Measurements from ENCODE around the gene KLF3. TPM values are rescaled to one million over a fixed set of nuclear protein-coding genes. Genes with fewer than 3 reads are reported as not detected.

KLF3 gene
- total RNA-seq, 1 experiment from 2014 or later, result 29.0 TPM

- no peaks in the 10 kb centered on the region for H4K20me1 ChIP-seq (ENCODE audit: control insufficient read depth, insufficient read depth, insufficient read length)
- no peak overlapping the region for H2BK12ac ChIP-seq (ENCODE audit: insufficient read length, low read depth, low read length)
- H3K27ac ChIP-seq (ENCODE audit: insufficient read length, low read depth, low read length), result no peak overlapping the region
- H3T11ph ChIP-seq (ENCODE audit: low read length), result no peak overlapping the region
- H2BK20ac ChIP-seq (ENCODE audit: low read depth, low read length, poor library complexity, severe bottlenecking), result no peak overlapping the region
- H3K14ac ChIP-seq (ENCODE audit: insufficient read depth, low read length), result no peak overlapping the region
- H2BK15ac ChIP-seq (ENCODE audit: low read depth, low read length), result no peak overlapping the region
- no peaks in the 10 kb centered on the region for H3K9me3 ChIP-seq (ENCODE audit: control insufficient read depth, low read depth, low read length)
- no peak overlapping the region for H2AK5ac ChIP-seq (ENCODE audit: insufficient read length, low read length)
- H3K18ac ChIP-seq (ENCODE audit: insufficient read length, low read depth, low read length), result no peak overlapping the region
- no peak overlapping the region for H3K9ac ChIP-seq (ENCODE audit: extremely low read depth, insufficient read length, low read length)
- no peak overlapping the region for H3K23ac ChIP-seq (ENCODE audit: insufficient read length, low read depth, low read length)
- H4K8ac ChIP-seq (replicated peaks; ENCODE audit: insufficient read length, low read depth, low read length), result no peak overlapping the region
- H3K27me3 ChIP-seq (ENCODE audit: insufficient read depth, low read length), result no peaks in the 10 kb centered on the region
- peaks cover 2 to 3% of the 10 kb centered on the region in 2 experiments; a peak in 2 of 4 replicates for H3K4me1 Mint-ChIP-seq
- H3K27ac Mint-ChIP-seq, result no peak overlapping the region
- no peak overlapping the region for H2BK120ac ChIP-seq (ENCODE audit: low read depth, low read length, poor library complexity, severe bottlenecking)
- H3K36me3 Mint-ChIP-seq (ENCODE audit: insufficient read depth in 1 of 3, low read depth in 3 of 3), result no peaks in the 10 kb centered on the region
- H3K79me1 ChIP-seq (ENCODE audit: insufficient read depth, low read depth, low read length, poor library complexity, severe bottlenecking), result no peaks in the 10 kb centered on the region
- H3K4ac ChIP-seq (ENCODE audit: low read depth, low read length), result no peak overlapping the region
- H3K56ac ChIP-seq (ENCODE audit: insufficient read length, low read depth, low read length), result no peak overlapping the region
- H3K4me2 ChIP-seq (ENCODE audit: insufficient read depth, insufficient read length, low read length), result no peak overlapping the region
- no peak for TF ChIP-seq CTCF (conservative IDR thresholded peaks at IDR 0.05)
- H3K23me2 ChIP-seq (ENCODE audit: insufficient read length, low read depth, low read length, poor library complexity, severe bottlenecking), result no peaks in the 10 kb centered on the region
- H3K79me2 ChIP-seq (ENCODE audit: insufficient read depth, low read length), result no peaks in the 10 kb centered on the region
- no peak overlapping the region for H3K4me3 Mint-ChIP-seq
- no peak for DNase-seq
- H3K4me1 ChIP-seq (ENCODE audit: insufficient read depth, low read length), result no peaks in the 10 kb centered on the region
- no CpG with 5 or more reads among the region's 3 CpGs for WGBS (ENCODE audit: extremely low coverage, insufficient read length, low lambda C conversion rate)
- no peaks in the 10 kb centered on the region for H3K9me3 Mint-ChIP-seq
- no peak overlapping the region for H4K5ac ChIP-seq (ENCODE audit: insufficient read length, low read depth, low read length)
- H2AFZ ChIP-seq (ENCODE audit: low read length), result no peak overlapping the region
- H4K91ac ChIP-seq (ENCODE audit: insufficient read length, low read depth, low read length), result no peak overlapping the region
- H3K27me3 Mint-ChIP-seq (ENCODE audit: low read depth), result no peaks in the 10 kb centered on the region
- H2BK5ac ChIP-seq (ENCODE audit: insufficient read length, low read length), result no peak overlapping the region
Observed at GRCh38 chr4:38639242-38639641, 24.8 kb upstream of the KLF3 start.
